Skeletal muscle cell (primary cell): ENCODE results near the gene CLN6.
"Not testable (repeated sequence)": the region's sequence is repeated elsewhere in the genome, so short reads cannot be mapped to it uniquely, and the experiment has no call there.

Experiments
- DNase-seq: peaks from one replicate; pipeline ENCODE4 v3.0.0-alpha.2; 2010; ENCODE audit warnings: low read depth
- H3K4me3 ChIP-seq: 2 replicates; pipeline ENCODE4 v1.5.1; 2011; ENCODE audit warnings: low read depth, mild to moderate bottlenecking, control low read depth, low read length, moderate library complexity

CLN6 gene

DNA sequence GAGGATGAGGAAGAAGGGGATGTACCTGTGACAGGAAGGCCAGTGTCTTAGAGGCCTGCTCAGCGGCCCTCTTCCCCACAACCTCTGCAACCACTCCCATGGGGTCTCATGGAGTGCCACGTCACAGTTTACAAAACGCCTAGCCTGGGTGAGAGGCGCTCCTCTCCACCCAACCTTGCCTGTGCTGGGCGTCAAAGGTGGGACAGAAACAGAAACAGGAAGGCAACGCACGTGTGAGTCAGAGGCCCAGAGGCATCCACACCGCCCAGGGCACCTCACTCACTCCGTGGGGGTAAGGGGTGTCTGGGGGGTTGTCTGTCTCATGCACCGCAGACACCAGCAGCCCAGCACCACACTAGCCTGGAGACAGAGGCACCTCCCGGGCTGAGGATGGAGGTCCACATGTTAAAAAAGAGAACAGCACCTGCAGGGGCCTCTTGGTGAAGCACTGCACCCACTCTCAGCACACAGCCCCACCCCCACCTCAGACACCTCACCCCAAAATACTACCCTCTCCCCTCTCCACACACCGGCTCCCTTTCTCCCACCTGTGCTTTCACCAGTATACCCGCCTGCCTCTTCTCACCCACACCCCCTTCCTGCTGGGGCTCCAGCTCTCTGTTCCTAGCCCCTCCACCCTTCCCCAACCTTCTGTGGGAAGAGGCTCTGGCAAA, 19.7 kb downstream of the CLN6 start:
- no peak overlapping the region for H3K4me3 ChIP-seq
- no peak for DNase-seq

DNA sequence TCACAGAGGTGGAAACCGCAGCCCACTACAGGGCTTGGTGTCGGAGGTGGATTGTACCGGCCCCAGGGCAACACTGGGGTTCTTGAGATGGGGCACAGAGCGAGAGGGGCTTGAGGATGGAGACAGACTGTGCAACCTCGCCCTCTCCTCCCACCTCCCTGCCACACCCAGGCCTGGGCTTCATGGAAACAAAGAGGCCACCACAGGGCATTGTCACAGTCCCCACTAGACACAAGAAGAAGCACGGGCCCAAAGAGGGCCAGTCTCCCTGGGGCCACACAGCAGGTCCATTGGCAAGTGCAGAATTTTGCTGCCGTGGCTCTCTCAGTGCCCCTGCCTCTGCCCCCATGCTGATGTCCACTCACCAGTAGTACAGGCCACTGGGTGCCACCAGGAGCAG, 20.3 kb downstream of the CLN6 start:
- DNase-seq: no peak
- H3K4me3 ChIP-seq: no peak overlapping the region

DNA sequence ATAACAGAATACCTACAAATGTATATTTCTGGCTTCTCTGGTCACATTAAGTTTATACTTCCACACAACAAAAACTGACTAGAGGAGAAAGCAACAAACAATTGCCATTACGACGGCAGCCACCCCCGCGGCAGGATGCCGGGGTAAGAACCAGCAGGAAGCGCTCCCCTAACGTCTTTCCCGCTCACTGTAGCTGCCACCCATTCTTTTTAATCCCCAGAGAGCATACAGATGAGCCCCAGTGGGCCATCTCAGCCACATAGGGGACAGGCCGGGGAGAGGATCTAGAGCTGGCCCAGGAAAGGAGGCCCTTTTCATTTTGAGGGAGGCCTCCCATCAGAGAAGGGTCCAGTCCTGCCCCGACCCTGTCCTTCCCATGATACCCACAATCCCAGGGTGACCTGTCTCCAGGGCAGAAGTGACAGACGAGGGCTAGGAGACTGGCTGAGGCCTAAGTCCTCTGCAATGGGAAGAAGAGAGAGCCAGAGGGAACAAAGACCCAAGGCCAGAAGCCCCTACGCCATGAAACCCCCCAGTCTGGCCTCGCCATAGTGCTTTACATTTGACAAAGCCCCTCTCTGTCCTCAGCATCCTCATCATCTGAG, 20.8 kb downstream of the CLN6 start:
- no peak overlapping the region for H3K4me3 ChIP-seq

DNA sequence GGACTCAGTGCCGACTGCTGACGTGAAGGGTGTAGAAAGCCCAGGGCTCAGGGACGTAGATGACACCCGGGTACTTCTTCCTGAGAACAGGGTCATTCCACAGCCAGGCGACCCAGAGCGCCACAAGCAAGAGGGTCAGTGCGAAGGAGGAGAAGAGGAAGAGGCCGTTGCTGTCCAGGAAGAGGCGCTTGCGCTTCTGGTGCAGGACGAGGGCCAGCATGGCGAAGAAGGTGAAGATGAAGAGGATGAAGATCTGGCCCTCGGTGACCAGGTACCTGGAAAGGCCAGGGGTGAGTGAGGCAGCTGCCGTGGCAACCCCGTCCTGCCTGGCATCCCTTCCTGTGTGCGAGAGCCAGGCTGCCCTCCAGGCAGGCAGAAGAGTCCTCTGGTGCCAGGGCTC, 21.4 kb downstream of the CLN6 start:
- no peak for DNase-seq
- no peak overlapping the region for H3K4me3 ChIP-seq

More for the DNA sequence above, 20.8 kb downstream of the CLN6 start:
- no peak for DNase-seq

DNA sequence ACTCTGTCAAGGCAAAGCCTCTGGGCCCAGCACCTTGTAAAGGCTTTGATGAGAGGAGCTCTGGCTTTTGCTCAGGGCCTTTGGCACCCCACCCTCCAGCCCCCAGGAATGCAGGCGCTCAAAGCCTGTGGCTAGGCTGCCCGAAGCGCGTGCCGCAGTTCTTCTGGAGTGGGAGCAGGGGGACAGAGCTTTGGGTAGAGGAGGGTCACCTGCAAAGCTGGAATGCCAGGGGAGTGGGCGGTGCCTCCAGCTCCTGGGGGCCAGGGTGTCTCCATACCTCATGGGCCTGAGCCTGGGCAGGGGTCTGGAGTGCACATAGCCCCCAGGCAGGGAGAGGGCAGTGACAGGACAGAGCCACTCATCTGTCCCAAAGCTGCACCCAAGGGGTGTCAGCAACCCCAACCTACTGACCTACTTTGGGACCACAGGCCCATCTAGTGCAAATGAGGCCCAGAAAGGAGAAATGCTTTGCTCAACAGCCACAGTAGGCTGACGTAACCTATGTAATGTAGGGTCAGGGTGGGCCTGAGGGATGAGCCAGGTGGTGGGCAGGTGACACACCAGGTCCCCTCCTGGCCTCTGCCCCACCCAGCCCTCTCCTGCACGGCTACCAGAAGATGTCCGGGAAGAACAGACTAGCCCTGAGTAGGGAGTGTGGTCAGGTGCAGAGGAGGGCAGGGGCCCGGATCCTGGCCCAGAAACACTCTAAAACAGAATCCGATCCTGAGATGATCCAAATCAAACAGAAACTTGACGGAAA, 22.2 kb downstream of the CLN6 start:
- H3K4me3 ChIP-seq: no peak overlapping the region

DNA sequence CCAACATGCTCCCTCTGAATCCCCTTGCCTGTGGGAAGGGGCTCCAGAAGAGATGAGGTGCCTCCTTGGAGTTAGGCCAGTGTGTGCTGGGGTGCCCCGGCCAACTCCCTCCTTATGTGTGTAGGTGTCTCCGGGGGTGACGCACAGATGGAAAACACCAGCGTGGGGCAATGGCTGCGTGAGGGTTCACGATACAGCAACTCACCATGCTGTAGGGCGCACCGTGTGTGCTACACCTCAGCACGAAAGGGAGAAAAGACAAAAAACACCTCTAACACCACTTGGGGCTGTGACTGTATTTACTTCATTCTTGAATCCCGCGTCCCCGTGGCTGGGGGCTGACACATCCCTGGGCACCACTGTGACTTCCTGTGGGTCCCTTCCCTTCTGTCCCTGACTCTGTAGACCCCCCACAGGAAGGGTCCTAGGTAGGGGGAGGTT, 22.8 kb downstream of the CLN6 start:
- no peak for DNase-seq

More for the DNA sequence above, 22.2 kb downstream of the CLN6 start:
- no peak for DNase-seq

DNA sequence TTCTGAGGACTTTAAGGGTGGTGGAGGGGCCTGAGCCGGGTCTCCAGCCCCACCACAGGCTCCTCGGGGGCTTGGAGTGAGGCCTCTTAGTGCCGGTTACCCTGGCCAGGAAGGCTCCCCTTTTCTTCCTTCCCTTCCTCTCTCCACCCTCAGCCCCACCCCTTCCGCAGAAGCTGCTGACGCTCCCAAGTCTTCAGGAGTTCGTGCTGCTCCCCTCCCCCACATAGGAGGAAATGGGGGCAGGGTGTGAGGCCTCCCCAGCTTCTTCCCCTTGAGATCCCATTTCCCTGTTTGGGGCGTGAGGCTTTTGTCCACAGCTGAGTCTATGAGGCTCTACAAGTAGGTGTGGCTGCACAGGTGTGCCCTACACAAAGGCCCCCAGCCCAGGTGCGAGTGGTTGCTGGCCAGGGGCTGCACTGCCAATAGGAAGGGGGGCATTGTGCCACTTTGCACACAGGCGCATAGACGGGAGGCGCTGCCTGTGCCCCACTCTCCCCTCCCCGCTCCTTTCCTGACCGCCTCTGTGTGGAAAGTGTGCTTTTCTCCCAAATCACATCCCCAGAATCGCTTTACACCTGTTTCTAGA, 23.5 kb downstream of the CLN6 start:
- no peak for DNase-seq
- no peak overlapping the region for H3K4me3 ChIP-seq

More for the DNA sequence above, 22.8 kb downstream of the CLN6 start:
- H3K4me3 ChIP-seq: no peak overlapping the region

DNA sequence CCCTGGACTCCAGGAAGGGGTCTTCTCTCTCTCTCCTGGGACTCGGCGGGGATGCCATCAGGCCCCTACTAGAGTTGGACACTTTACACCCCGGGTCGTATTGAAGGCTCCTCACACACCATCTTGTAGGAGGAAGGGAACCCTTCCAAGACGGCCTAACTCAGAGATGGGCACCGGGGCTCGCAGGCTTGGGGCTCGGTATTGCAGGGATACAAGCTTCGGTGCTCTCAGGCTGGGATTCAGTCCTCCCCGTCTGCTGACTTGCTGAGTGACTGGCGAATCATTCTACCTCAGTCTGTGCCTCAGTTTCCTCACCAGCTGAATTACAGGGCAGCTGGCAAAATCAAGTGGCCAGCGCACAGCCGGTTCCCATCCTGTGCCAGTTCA, 24.0 kb downstream of the CLN6 start:
- no peak for DNase-seq
- H3K4me3 ChIP-seq: no peak overlapping the region

DNA sequence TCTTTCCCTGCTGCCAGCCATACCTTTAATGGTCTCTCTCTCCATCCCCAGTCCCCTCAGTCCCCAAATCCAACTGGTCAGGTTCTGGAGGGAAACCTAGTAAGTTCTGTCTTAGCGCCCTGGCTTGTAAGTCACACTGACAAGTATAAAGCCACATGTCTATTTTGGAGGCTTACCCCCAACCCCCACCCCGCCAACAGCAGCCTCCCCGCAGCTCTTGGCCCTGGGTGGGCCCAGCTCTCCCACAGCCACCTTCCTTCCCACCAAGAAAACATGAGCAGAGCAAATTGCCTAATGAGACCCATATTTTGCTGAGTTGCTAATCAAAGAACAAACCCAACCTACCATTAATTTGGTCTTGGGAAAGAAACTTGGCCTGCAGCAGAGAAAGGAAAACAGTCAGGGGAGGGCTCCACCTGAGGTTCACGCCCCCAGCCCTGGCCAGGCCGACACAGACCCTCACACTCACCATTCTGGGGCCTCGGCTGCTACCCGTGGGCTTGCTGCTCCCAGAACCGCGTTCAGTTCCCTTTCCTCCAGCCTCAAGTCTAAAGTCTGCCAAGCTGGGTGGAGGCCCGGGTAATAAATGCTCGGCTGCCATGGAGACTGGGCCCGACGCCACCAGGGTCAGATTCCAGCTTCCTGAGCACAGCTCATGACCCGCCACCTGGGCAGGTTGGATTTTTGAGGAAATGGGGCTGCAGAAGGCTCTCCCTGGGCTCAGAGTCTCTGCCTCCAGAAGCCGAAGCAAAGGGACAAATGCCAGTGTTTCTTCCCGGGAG, 24.6 kb downstream of the CLN6 start, which contains the start of gene CALML4:
CALML4 (minus strand) TSS at position 557 of the 782 bp plus-strand sequence; CDS start at position 472, 85 bp downstream.
- H3K4me3 ChIP-seq: no peak within 1 kb of the TSS
- no peak for DNase-seq

DNA sequence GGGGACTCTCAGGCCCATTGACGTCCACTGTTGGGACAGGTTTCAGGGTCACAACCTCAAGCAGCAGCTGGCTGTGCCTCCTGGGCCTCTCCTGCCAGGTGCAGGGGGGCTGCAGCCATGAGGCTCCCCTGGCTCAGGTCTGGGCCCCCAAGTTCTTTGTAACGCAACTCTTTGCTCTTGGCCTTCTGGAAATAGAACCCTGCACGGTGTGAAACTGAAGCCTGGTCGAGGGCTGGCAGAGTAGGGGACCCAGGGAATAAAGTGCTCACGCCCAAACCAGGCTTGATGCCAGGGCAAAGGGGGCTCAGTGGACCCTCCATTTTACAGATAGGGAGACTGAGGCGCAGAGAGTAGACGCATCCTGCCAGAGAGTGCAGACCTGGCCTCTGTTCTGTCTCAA, 25.2 kb downstream of the CLN6 start:
- DNase-seq: no peak
- H3K4me3 ChIP-seq: no peak overlapping the region

DNA sequence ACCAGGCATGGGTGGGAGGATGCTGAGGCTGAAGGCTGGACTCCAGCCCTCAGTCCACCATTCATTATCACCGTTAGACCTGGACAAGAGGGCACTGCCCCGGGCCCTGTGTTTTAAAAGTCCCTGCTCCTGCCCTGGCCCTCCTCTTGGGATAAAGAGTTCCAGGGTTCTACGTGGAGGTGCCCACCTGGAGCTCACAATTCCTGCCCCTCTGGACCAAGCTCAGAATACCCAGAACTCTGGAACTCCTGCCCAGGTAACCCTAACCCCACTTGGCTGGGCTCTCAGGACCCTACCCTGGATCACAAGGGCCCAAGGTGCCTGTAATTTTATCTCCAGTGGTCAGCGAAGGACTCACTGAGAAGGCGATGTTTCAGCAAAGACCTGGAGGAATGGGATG, 25.6 kb downstream of the CLN6 start:
- no peak for DNase-seq
- H3K4me3 ChIP-seq: no peak overlapping the region

DNA sequence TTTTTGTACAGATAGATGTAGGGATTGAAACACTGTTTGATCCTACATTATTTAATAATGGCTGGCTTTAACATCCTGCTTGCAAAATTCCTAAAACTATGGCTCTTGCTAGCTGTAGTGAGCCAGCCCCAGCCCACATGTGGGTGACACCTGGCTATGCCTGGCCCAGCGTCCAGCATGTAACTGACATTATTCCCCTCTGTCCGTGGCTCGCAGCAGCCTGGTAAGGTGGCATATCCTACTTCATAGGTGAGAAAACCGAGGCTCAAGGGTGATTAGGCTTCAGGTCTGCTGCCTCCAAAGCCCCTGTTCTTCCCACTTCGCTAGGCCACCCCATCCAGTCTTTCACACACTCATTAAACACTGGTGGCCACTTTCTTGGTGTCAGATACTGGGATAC, 26.0 kb downstream of the CLN6 start:
- no peak for DNase-seq
- no peak overlapping the region for H3K4me3 ChIP-seq

DNA sequence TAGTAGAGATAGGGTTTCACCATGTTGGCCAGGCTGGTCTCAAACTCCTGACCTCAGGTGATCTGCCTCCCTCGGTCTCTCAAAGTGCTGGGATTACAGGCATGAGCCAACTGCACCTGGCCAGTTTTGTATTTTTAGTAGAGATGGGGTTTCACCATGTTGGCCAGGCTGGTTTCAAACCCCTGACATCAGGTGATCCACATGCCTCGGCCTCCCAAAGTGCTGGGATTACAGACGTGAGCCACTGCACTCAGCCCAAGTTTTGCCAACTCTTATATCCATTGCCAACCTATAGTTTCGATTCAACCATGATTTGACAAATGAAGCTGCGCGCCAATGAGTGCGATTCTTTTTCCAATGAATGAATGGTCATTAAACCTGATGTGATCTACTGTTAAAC, 26.5 kb downstream of the CLN6 start:
- not testable (repeated sequence) for H3K4me3 ChIP-seq, DNase-seq

DNA sequence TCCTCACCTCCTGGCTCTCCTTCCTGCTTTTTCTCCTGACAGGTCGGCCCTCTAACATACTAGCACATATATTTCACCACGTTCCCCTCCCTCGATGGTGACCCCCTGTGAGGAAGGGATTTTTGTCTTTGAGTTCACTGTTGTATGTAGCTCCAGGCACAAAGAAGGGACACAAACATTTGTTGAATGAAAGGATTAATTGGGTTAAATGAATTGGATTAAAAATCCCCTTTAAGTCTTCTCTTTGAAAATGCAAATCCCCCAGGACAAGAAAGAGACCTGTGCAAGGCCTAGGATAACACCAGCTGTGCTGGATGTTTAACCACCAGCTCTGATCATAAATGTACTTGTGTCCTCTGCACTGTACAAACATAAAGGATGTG, 27.7 kb downstream of the CLN6 start:
- no peak for DNase-seq
- H3K4me3 ChIP-seq: no peak overlapping the region

DNA sequence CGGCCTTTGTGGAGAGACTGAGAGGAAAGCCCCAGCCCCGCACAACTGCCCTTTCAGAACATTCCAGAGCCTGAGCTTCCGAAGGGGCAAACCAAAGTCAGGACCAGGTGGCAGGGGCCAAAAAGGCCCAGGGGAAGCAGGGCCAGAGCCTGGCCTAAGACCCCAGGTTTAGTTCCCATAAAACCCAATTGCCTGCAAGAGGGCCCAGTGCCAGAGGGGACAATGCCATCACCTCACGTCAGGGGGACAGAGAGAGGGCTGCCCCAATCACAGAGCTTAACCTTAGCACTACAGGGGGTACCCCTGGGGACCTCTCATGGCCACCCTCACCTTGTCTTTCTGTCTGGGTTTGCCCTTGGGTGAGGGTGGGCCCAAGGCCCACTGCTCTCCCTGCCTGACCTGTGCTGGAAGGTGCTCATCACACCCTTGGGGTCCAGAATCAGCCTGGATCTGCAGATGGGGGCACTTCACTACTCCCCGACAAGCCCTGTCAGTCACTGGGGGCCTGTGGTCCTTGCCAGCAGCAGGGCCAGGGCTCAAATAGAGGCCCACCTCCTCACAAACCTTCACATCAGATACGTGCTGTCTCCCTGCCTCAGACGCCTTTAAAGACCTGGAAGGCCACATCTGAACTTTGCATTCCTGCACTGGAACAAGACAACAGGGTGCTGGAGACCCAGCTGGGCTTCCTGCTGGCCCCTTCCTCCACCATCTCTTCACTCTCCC, 28.2 kb downstream of the CLN6 start:
- H3K4me3 ChIP-seq: no peak overlapping the region
- no peak for DNase-seq

DNA sequence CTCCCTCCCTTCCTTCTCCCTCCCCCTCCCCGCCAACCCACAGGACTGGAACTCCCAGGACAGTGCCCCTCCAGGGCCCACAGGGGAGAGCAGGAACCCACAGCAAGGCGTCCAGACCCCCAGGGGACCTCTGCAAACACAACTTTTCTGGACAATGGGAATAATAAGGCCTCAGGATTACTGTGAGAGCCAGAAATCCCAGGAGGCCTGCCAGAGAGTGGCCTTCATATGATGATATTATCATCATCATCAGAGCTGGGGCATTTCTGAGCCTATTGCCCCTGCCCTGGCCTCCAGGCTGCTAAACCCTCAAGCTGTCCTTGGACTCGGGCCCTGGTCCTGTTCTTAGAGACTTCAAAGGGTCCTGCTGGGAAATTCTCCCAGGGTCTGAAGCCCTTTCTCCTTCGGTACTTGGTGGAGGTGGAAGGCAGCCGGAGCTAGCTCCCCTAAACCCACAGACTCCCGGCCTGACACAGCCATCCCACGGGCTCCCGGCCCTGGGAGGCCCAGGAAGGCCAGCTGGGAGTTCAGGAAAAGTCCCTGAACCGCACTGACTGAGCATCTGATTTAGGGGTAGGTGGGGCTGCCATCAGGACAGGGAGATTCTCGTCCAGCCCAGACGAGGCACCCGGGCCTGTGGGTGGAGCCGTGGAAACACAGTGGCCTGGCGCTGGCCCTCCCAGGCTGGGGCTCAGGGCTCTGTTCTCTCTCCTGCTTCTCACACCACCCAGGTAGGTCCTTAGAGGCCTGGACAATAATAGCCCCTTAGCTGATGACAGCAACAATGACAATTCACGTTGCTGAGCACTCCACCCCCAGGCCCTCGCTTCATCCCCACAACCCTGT, 29.3 kb downstream of the CLN6 start:
- no peak for DNase-seq
- H3K4me3 ChIP-seq: no peak overlapping the region

DNA sequence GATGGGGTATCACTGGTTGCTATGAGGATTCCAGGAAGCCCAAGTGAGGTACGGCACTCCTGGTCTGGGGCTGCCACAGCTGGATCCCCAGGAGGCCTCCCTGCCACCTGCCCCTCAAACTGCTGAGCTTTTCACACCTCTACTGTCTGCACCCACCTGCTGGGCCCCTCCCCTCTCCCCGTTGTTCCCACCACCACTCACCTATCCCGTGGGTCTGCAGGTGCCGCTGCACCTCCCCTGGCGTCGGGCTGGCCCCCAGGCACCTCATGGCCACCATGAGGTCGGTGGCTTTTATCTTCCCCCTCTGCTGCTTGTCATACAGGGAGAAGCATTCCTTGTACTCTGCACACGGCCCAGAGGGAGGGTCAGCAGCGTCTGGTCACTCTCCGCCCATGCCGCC, 30.2 kb downstream of the CLN6 start:
- no peak overlapping the region for H3K4me3 ChIP-seq

More for the DNA sequence above, 30.2 kb downstream of the CLN6 start:
- no peak for DNase-seq
